H9 (cell line): ENCODE measurements around the gene LRSAM1. TPM values are rescaled to one million over a fixed set of nuclear protein-coding genes. Genes with fewer than 3 reads are reported as not detected.

ENCODE experiments used
- DNase-seq: peaks from one replicate; pipeline ENCODE4 v3.0.0-alpha.2; 2017
- H2AFZ ChIP-seq: one replicate; pipeline ENCODE4 v1.6.1; 2013; ENCODE audit warnings: mild to moderate bottlenecking, low read length, control low read depth, moderate library complexity
- H2AK5ac ChIP-seq: 2 replicates; pipeline ENCODE4 v1.6.1; 2013; ENCODE audit warnings: low read length, control low read depth, mixed read lengths; ENCODE audit not compliant: insufficient read length
- H2BK120ac ChIP-seq: one replicate; pipeline ENCODE4 v1.6.1; 2013; ENCODE audit warnings: low read depth, mild to moderate bottlenecking, low read length, control low read depth, inconsistent platforms; ENCODE audit not compliant: poor library complexity, severe bottlenecking
- H2BK12ac ChIP-seq: 2 replicates; pipeline ENCODE4 v1.6.1; 2013; ENCODE audit warnings: low read length, control low read depth, mixed read lengths, low read depth; ENCODE audit not compliant: insufficient read length
- H2BK15ac ChIP-seq: 2 replicates; pipeline ENCODE4 v1.6.1; 2013; ENCODE audit warnings: low read depth, low read length, control low read depth
- H2BK20ac ChIP-seq: one replicate; pipeline ENCODE4 v1.6.1; 2013; ENCODE audit warnings: low read depth, mild to moderate bottlenecking, low read length, control low read depth, inconsistent platforms; ENCODE audit not compliant: poor library complexity, severe bottlenecking
- H2BK5ac ChIP-seq: 2 replicates; pipeline ENCODE4 v1.6.1; 2013; ENCODE audit warnings: low read length, control low read depth, mixed read lengths; ENCODE audit not compliant: insufficient read length
- H3K14ac ChIP-seq: 2 replicates; pipeline ENCODE4 v1.6.1; 2013; ENCODE audit warnings: low read length, control low read depth; ENCODE audit not compliant: insufficient read depth
- H3K18ac ChIP-seq: 2 replicates; pipeline ENCODE4 v1.6.1; 2013; ENCODE audit warnings: low read depth, mild to moderate bottlenecking, mixed read lengths, low read length, control low read depth; ENCODE audit not compliant: insufficient read length
- H3K23ac ChIP-seq: 2 replicates; pipeline ENCODE4 v1.6.1; 2013; ENCODE audit warnings: low read length, control low read depth, mixed read lengths, low read depth; ENCODE audit not compliant: insufficient read length
- H3K23me2 ChIP-seq: 2 replicates; pipeline ENCODE4 v1.6.1; 2013; ENCODE audit warnings: low read depth, mild to moderate bottlenecking, mixed read lengths, low read length, control low read depth; ENCODE audit not compliant: insufficient read length, poor library complexity, severe bottlenecking
- H3K27ac ChIP-seq: 2 replicates; pipeline ENCODE4 v1.5.1; 2013; ENCODE audit warnings: low read length, control low read depth, mixed read lengths, low read depth; ENCODE audit not compliant: insufficient read length
- H3K27me3 ChIP-seq: 2 replicates; pipeline ENCODE4 v1.6.1; 2013; ENCODE audit warnings: low read length, control low read depth, inconsistent platforms; ENCODE audit not compliant: insufficient read depth
- H3K4ac ChIP-seq: 2 replicates; pipeline ENCODE4 v1.6.1; 2013; ENCODE audit warnings: low read depth, mild to moderate bottlenecking, control low read depth, inconsistent platforms, low read length, moderate library complexity
- H3K4me1 ChIP-seq: 2 replicates; pipeline ENCODE4 v1.6.1; 2013; ENCODE audit warnings: low read length, control low read depth, inconsistent platforms; ENCODE audit not compliant: insufficient read depth
- H3K4me2 ChIP-seq: 2 replicates; pipeline ENCODE4 v1.6.1; 2013; ENCODE audit warnings: low read length, control low read depth, mixed read lengths; ENCODE audit not compliant: insufficient read length, insufficient read depth
- H3K56ac ChIP-seq: 2 replicates; pipeline ENCODE4 v1.6.1; 2013; ENCODE audit warnings: low read depth, mild to moderate bottlenecking, mixed read lengths, low read length, control low read depth; ENCODE audit not compliant: insufficient read length
- H3K79me1 ChIP-seq: 2 replicates; pipeline ENCODE4 v1.6.1; 2013; ENCODE audit warnings: low read depth, mild to moderate bottlenecking, moderate library complexity, low read length, control low read depth, inconsistent platforms; ENCODE audit not compliant: insufficient read depth, poor library complexity, severe bottlenecking
- H3K79me2 ChIP-seq: 2 replicates; pipeline ENCODE4 v1.6.1; 2013; ENCODE audit warnings: low read length, control low read depth, inconsistent platforms; ENCODE audit not compliant: insufficient read depth
- H3K9ac ChIP-seq: 2 replicates; pipeline ENCODE4 v1.6.1; 2013; ENCODE audit warnings: low read length, control low read depth, mixed read lengths; ENCODE audit not compliant: insufficient read length; ENCODE audit errors: extremely low read depth
- H3K9me3 ChIP-seq: one replicate; pipeline ENCODE4 v1.6.1; 2013; ENCODE audit warnings: low read depth, low read length, inconsistent platforms; ENCODE audit not compliant: control insufficient read depth
- H3T11ph ChIP-seq: one replicate; pipeline ENCODE4 v1.6.1; 2013; ENCODE audit warnings: mild to moderate bottlenecking, low read length, control low read depth, inconsistent platforms
- H4K20me1 ChIP-seq: one replicate; pipeline ENCODE4 v1.6.1; 2013; ENCODE audit not compliant: control insufficient read depth, insufficient read length, insufficient read depth
- H4K5ac ChIP-seq: 2 replicates; pipeline ENCODE4 v1.6.1; 2013; ENCODE audit warnings: low read depth, mild to moderate bottlenecking, mixed read lengths, low read length, control low read depth; ENCODE audit not compliant: insufficient read length
- H4K8ac ChIP-seq: replicated peaks from 2 replicates; pipeline ENCODE4 v1.6.1; 2013; ENCODE audit warnings: low read length, control low read depth, mixed read lengths, low read depth; ENCODE audit not compliant: insufficient read length
- H4K91ac ChIP-seq: 2 replicates; pipeline ENCODE4 v1.6.1; 2013; ENCODE audit warnings: low read depth, mild to moderate bottlenecking, moderate library complexity, mixed read lengths, low read length, control low read depth; ENCODE audit not compliant: insufficient read length
- H3K27ac Mint-ChIP-seq, 3 experiments: 2 replicates in 2 of 3; 3 replicates in 1 of 3; pipeline ENCODE4 v1.8.0; 2020 to 2021; ENCODE audit warnings: mixed read lengths in 3 of 3, mild to moderate bottlenecking in 1 of 3, moderate library complexity in 1 of 3
- H3K27me3 Mint-ChIP-seq: 2 replicates; pipeline ENCODE4 v1.8.0; 2021; ENCODE audit warnings: low read depth, mild to moderate bottlenecking, moderate library complexity, mixed read lengths
- H3K36me3 Mint-ChIP-seq, 3 experiments: 2 replicates in 2 of 3; 3 replicates in 1 of 3; pipeline ENCODE4 v1.8.0; 2020 to 2021; ENCODE audit warnings: low read depth in 3 of 3, mixed read lengths in 3 of 3; ENCODE audit not compliant: insufficient read depth in 1 of 3
- H3K4me1 Mint-ChIP-seq, 2 experiments: 2 replicates each; pipeline ENCODE4 v1.8.0; 2020; ENCODE audit warnings: mixed read lengths in 2 of 2
- H3K4me3 Mint-ChIP-seq, 2 experiments: 2 replicates in 1 of 2; 3 replicates in 1 of 2; pipeline ENCODE4 v1.8.0; 2020 to 2021; ENCODE audit warnings: mild to moderate bottlenecking in 2 of 2, mixed read lengths in 2 of 2, moderate library complexity in 1 of 2
- H3K9me3 Mint-ChIP-seq, 2 experiments: 2 replicates in 1 of 2; 3 replicates in 1 of 2; pipeline ENCODE4 v1.8.0; 2020; ENCODE audit warnings: mild to moderate bottlenecking in 2 of 2, mixed read lengths in 2 of 2, moderate library complexity in 1 of 2
- CTCF ChIP-seq: fragments of 200-600 bp; sonication (generic); conservative IDR thresholded peaks from 3 replicates; pipeline ENCODE4 v1.8.0; 2021; ENCODE audit warnings: antibody characterized with exemption, mild to moderate bottlenecking
- WGBS: extraction: QIAGEN DNeasy Blood & Tissue Kit; methylation state at CpG from one replicate; pipeline ENCODE4 v1.1.7; 2013; ENCODE audit warnings: missing lambda C conversion rate, low lambda C conversion rate, mixed read lengths; ENCODE audit not compliant: insufficient read length; ENCODE audit errors: extremely low coverage; 5-methylcytosine and 5-hydroxymethylcytosine counted together
- total RNA-seq: library from RNA; stranded (reverse); gene quantifications from 2 replicates; pipeline ENCODE4 v1.2.1, GENCODE V29; 2021

Gene LRSAM1
- total RNA-seq, 1 experiment from 2014 or later = 16.2 TPM

DNA sequence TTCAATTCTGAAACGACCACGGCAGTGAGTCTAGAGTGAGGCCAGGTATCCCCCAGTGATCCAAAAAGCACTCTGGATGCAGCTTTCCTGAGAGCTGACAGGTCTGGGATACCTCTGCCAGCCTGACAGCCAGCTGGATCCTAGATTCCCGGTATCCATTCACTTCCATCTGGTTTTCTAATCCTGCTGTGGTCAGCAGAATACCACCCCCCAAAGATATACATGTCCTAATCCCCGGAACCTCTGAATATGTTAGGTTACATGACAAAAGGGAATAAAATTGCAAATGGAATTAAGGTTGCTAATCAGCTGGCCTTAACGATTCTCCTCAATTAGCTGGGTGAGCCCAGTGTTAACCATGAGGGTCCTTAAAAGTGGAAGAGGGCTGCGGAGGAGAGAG is 28.5 kb upstream of the LRSAM1 start:
- H3K4me1 ChIP-seq = no peaks in the 10 kb centered on the region; the same call in 1 of the 2 replicates
- H2BK120ac ChIP-seq = no peak overlapping the region
- H3K79me1 ChIP-seq = peaks cover 3% of the 10 kb centered on the region
- Mint-ChIP-seq H3K27ac (no peak overlapping the region), H3K4me3 (peak overlapping the region; percentile 96 to 97), H3K9me3 (no peaks in the 10 kb centered on the region), H3K27me3 (no peaks in the 10 kb centered on the region), H3K36me3 (peaks cover 3 to 11% (median 7%) of the 10 kb centered on the region in 3 experiments; a peak in 6 of 7 replicates), H3K4me1 (peaks cover 36 to 37% of the 10 kb centered on the region in 2 experiments)
- H3K18ac ChIP-seq = no peak overlapping the region
- no peak overlapping the region for H2AK5ac ChIP-seq
- no peak overlapping the region for H2AFZ ChIP-seq
- peak overlapping the region; percentile 97 for H3K4me2 ChIP-seq
- H2BK5ac ChIP-seq = no peak overlapping the region
- H3K27me3 ChIP-seq = no peaks in the 10 kb centered on the region
- no peak overlapping the region for H3T11ph ChIP-seq
- no peak overlapping the region for H2BK15ac ChIP-seq
- no peaks in the 10 kb centered on the region for H4K20me1 ChIP-seq
- no peak overlapping the region for H3K27ac ChIP-seq
- no peaks in the 10 kb centered on the region for H3K9me3 ChIP-seq
- DNase-seq = no peak
- no peak overlapping the region for H4K8ac ChIP-seq
- H3K14ac ChIP-seq = no peak overlapping the region
- H4K5ac ChIP-seq = no peak overlapping the region
- H3K4ac ChIP-seq = no peak overlapping the region
- H3K23ac ChIP-seq = no peak overlapping the region
- H4K91ac ChIP-seq = no peak overlapping the region
- no peak overlapping the region for H2BK20ac ChIP-seq
- no peak for TF ChIP-seq CTCF
- no peak overlapping the region for H2BK12ac ChIP-seq
- no peak overlapping the region for H3K56ac ChIP-seq
- no peak overlapping the region for H3K9ac ChIP-seq
- peaks cover 12% of the 10 kb centered on the region for H3K23me2 ChIP-seq
- H3K79me2 ChIP-seq = peaks cover 8% of the 10 kb centered on the region; the same call in 1 of the 2 replicates
- WGBS = no CpG with 5 or more reads among the region's 6 CpGs
